T-helper 2 cell treated with Interferon-gamma antibody and Interleukin-4, amounts not matched to agents 5 μg/mL and 100 μg/mL, for 36 hours (primary cell): ENCODE measurements around the gene RTN4RL1.
A peak's percentile ranks its signal among the peaks of the same experiment; 100 is the strongest.

ENCODE experiments used
- DNase-seq: peaks from one replicate; pipeline ENCODE4 v3.0.0; 2021; ENCODE audit warnings: low spot score
- H3K27ac Mint-ChIP-seq: one replicate; pipeline ENCODE4 v1.8.0; 2021; ENCODE audit warnings: mild to moderate bottlenecking, mixed read lengths
- H3K27me3 Mint-ChIP-seq: one replicate; pipeline ENCODE4 v1.8.0; 2021; ENCODE audit warnings: low read depth, mixed read lengths
- H3K36me3 Mint-ChIP-seq: one replicate; pipeline ENCODE4 v1.8.0; 2021; ENCODE audit warnings: low read depth, mixed read lengths
- H3K4me1 Mint-ChIP-seq: one replicate; pipeline ENCODE4 v1.8.0; 2021; ENCODE audit warnings: low read depth, mixed read lengths
- H3K4me3 Mint-ChIP-seq: one replicate; pipeline ENCODE4 v1.8.0; 2022; ENCODE audit warnings: mild to moderate bottlenecking, moderate library complexity, mixed read lengths
- H3K9me3 Mint-ChIP-seq: one replicate; pipeline ENCODE4 v1.8.0; 2021; ENCODE audit warnings: mixed read lengths

RTN4RL1 gene, protein sequence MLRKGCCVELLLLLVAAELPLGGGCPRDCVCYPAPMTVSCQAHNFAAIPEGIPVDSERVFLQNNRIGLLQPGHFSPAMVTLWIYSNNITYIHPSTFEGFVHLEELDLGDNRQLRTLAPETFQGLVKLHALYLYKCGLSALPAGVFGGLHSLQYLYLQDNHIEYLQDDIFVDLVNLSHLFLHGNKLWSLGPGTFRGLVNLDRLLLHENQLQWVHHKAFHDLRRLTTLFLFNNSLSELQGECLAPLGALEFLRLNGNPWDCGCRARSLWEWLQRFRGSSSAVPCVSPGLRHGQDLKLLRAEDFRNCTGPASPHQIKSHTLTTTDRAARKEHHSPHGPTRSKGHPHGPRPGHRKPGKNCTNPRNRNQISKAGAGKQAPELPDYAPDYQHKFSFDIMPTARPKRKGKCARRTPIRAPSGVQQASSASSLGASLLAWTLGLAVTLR

DNA sequence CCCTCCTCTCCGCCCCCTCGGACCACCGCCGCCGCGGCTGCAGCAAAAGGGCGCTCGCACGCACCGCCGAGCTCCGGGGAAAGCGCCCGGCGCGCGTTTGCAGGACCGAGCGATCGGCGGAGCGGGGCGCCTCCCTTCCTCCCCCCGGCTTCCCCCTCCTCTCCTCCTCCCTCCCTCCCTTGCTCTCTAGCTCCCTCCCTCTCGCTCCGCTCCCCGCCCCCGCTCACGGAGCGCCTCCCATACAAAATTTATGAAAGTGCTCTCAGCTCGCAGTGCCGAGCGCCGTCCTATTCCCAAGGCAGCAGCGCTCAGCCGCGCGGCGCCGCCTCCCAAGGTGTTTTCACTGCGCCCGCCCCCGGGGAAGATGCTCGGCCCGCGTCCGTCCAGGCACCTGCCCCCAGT lies at the start of gene RTN4RL1:
Gene RTN4RL1 (minus strand): TSS at position 115 of the 402 bp plus-strand sequence. CDS start 469 bp downstream, outside the sequence.
- Mint-ChIP-seq H3K4me3 (peak within 1 kb of the TSS; percentile 73), H3K27me3 (peaks cover 61% of the 10 kb centered on the region), H3K9me3 (no peaks in the 10 kb centered on the region), H3K4me1 (peaks cover 10% of the 10 kb centered on the region), H3K27ac (no peak within 1 kb of the TSS), H3K36me3 (peaks cover 4% of the 10 kb centered on the region)
- peak; percentile 62 for DNase-seq

- Mint-ChIP-seq H3K4me3 (no peak overlapping the region), H3K27ac (no peak overlapping the region), H3K36me3 (peaks cover 62% of the 10 kb centered on the region), H3K9me3 (no peaks in the 10 kb centered on the region), H3K27me3 (no peaks in the 10 kb centered on the region), H3K4me1 (peaks cover 50% of the 10 kb centered on the region)
- DNase-seq = no peak
Measured at GRCh38 chr17:2074919-2075318, 49.8 kb upstream of the RTN4RL1 start.

- Mint-ChIP-seq H3K4me1 (peaks cover 74% of the 10 kb centered on the region), H3K27ac (peak overlapping the region; percentile 97), H3K9me3 (no peaks in the 10 kb centered on the region), H3K4me3 (peak overlapping the region; percentile 74), H3K27me3 (no peaks in the 10 kb centered on the region), H3K36me3 (peaks cover 43% of the 10 kb centered on the region)
- DNase-seq = no peak
Measured at GRCh38 chr17:2071455-2072281, 46.5 kb upstream of the RTN4RL1 start.

DNA sequence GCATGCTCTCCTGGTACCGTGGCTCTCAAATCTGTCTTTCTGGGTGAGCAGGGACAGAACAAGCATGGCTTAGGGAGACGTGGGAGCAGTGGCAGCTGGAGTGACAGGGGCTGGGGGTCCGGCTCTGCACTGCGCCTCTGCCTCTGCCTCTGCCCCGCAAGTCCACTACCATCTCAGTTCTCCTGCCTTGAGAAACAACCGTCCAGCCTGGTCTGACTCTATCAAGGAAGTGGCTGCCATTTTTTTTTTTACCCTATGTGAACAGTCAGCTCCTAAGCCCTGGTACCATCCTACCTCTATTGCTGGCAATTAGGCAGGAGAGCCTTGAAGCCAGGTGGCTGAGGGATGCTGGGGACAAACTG lies 45.9 kb upstream of the RTN4RL1 start:
- peaks cover 73% of the 10 kb centered on the region for H3K4me1 Mint-ChIP-seq
- H3K36me3 Mint-ChIP-seq = peaks cover 44% of the 10 kb centered on the region
- peak overlapping the region; percentile 74 for H3K4me3 Mint-ChIP-seq
- H3K9me3 Mint-ChIP-seq = no peaks in the 10 kb centered on the region
- H3K27ac Mint-ChIP-seq = peak overlapping the region; percentile 97
- no peak for DNase-seq
- H3K27me3 Mint-ChIP-seq = no peaks in the 10 kb centered on the region

DNA sequence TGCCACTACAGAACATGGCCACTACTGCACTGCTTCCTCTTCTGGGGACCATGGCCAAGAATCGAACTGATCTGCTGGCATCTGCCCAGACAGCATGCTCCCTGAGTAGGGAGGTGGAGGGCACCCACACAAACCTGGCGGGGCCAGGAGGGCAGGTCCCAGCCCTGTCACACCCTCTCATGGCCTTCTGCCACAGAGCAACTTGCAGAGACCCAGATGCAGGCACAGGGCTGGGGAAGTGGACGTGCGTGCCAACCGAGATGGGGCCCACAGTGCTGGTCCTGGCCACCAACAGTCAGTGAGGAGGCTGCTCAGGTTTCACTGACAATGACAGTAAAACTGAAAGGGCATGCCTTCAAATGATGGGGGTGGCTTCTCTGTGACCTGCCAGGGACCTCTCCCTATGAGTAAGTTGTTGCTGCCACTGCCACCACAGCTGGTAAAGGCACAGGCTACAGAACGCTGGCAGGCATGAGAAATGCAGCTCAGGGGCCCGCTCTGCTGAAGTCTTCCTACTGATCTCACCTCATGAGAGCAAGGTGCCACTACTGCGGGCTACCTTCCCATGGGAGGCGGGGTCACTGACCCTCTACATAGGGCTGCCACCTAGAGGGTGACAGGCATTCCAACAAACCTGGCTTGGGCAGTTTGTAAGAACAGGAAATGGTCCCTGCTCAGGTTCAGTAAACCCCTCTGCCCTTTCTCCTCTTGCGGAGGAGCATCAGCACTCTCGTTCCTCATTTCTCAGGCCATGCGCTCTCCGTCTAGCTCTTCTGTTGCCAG lies 45.3 kb upstream of the RTN4RL1 start:
- peak; percentile 89 for DNase-seq
- Mint-ChIP-seq H3K27ac (peak overlapping the region; percentile 97), H3K4me3 (peak overlapping the region; percentile 74), H3K27me3 (no peaks in the 10 kb centered on the region), H3K4me1 (peaks cover 75% of the 10 kb centered on the region), H3K36me3 (peaks cover 43% of the 10 kb centered on the region), H3K9me3 (no peaks in the 10 kb centered on the region)

DNA sequence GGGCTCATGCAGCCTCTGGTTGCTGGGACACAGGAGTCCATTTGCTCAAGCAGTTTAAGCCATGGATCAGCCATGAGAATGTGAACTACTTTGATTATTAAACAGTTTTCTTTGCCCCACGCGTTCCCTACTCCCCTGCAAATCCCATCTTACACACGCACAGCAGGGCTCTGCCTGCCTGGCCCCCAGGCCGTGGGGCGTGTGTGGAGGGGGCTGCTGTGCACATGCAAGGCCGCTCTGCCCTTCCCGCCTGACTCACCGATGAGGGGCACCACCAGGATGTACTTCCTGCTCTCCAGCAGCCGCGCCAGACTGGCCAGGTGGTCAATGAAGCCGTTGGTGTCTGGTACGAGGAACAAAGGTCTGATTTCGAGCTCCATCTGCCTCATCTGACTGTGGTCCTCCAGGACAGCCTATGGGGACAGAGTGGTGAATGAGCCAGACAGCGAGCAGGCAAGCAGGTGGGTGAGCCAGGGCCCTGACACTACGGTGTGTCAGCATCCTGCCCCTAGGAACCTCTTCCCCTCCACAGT lies 43.5 kb upstream of the RTN4RL1 start:
- Mint-ChIP-seq H3K36me3 (peaks cover 48% of the 10 kb centered on the region), H3K27me3 (no peaks in the 10 kb centered on the region), H3K9me3 (no peaks in the 10 kb centered on the region), H3K4me1 (peaks cover 77% of the 10 kb centered on the region), H3K4me3 (peak overlapping the region; percentile 67), H3K27ac (peak overlapping the region; percentile 97)
- peak; percentile 44 for DNase-seq

- Mint-ChIP-seq H3K36me3 (peaks cover 50% of the 10 kb centered on the region), H3K9me3 (no peaks in the 10 kb centered on the region), H3K27ac (peak overlapping the region; percentile 97), H3K4me3 (peak overlapping the region; percentile 48), H3K27me3 (no peaks in the 10 kb centered on the region), H3K4me1 (peaks cover 81% of the 10 kb centered on the region)
- DNase-seq = no peak
Measured at GRCh38 chr17:2068031-2068518, 42.9 kb upstream of the RTN4RL1 start.

DNA sequence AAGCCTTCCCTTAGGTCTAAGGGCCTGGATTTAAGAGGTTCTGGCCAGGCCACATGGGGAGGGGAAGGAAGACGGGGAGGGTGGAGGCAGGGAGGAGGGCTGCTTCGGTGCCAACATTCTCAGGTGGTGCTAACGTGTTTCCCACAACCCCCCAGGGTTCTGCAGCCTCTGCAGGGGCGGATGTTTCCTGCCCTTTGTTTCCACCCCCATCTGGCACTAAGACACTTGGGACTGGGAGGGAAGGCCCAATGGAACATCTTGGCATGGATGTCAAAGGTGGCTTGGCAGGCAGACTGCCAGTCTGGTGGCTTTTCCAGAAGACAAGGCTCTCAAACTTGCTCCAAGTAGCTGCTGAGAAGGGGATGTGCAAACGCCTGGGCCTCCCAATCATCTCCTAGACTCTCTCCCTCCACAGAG lies 42.5 kb upstream of the RTN4RL1 start:
- Mint-ChIP-seq H3K27me3 (no peaks in the 10 kb centered on the region), H3K27ac (peak overlapping the region; percentile 97), H3K4me3 (peak overlapping the region; percentile 48), H3K4me1 (peaks cover 80% of the 10 kb centered on the region), H3K9me3 (no peaks in the 10 kb centered on the region), H3K36me3 (peaks cover 53% of the 10 kb centered on the region)
- no peak for DNase-seq

GRCh38 chr17:2067048-2067561 lies 42.0 kb upstream of the RTN4RL1 start:
- Mint-ChIP-seq H3K9me3 (no peaks in the 10 kb centered on the region), H3K27ac (peak overlapping the region; percentile 58), H3K27me3 (no peaks in the 10 kb centered on the region), H3K4me3 (peak overlapping the region; percentile 14), H3K4me1 (peaks cover 80% of the 10 kb centered on the region), H3K36me3 (peaks cover 53% of the 10 kb centered on the region)
- no peak for DNase-seq

DNA sequence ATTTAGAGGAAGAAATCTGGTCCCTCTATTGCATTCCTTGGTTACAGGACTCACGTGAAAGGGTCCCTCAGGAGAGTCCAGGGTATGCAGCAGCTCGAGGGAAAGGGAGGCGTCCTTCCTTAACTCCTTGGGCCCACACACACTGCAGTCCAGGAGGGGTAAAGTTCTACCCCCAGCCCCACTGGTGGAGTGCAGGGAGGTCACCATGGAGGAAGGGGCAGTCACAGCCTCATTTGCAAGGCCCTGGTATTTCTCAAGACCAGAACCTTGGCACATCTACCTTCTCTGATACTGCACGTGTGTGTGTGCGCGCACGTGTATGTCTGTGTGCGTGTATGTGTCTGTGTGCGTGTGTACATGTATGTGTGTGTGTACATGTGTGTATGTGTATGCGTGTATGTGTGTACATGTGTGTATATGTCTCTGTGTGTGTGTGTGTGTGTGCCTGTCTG lies 40.8 kb upstream of the RTN4RL1 start:
- Mint-ChIP-seq H3K4me3 (no peak overlapping the region), H3K9me3 (no peaks in the 10 kb centered on the region), H3K27ac (peak overlapping the region; percentile 47), H3K36me3 (peaks cover 53% of the 10 kb centered on the region), H3K27me3 (no peaks in the 10 kb centered on the region), H3K4me1 (peaks cover 74% of the 10 kb centered on the region)
- no peak for DNase-seq

DNA sequence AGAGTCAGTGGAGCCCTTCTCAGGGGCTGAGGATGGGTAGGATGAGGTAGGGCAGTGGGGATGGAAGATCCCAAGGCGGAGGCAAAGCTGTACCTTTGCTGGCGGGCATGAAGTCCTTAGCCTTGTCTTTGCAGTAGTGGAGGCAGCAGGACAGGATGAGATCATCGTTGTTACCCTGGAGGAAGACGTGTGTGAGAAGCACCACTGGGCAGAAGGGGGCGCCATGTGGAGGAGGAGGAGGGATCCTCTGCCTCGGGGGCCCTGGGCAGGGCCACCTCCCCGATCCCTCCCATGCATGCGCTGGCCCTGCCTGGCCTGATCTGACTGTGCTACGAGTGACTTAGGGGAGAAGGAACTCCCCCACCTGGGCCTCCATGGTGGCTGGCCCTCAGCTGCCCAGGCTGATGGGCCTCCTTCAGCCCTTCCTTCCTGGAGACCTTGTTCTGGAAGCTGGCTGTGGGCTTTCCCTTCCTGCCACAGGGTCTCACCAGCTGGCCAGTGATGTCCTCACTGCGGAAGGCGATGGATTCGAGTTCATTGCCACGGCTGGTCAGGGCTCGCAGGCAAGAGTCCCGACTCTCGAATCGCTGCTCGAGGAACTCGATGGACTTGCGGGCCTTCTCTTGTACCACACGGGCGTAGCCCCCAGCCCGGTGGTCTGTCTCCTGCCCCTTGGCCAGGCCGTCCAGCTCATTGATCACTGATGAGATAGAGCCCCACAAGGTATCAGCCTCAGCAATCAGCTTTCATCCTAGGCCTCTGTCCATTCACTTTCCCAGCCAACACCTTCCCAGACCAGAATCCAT lies 40.0 kb upstream of the RTN4RL1 start:
- Mint-ChIP-seq H3K27ac (peak overlapping the region; percentile 84), H3K36me3 (peaks cover 55% of the 10 kb centered on the region), H3K27me3 (no peaks in the 10 kb centered on the region), H3K9me3 (no peaks in the 10 kb centered on the region), H3K4me1 (peaks cover 74% of the 10 kb centered on the region), H3K4me3 (no peak overlapping the region)
- DNase-seq = peak; percentile 71

GRCh38 chr17:2064520-2064971 lies 39.4 kb upstream of the RTN4RL1 start:
- Mint-ChIP-seq H3K4me3 (no peak overlapping the region), H3K4me1 (peaks cover 71% of the 10 kb centered on the region), H3K27me3 (no peaks in the 10 kb centered on the region), H3K27ac (peak overlapping the region; percentile 84), H3K9me3 (no peaks in the 10 kb centered on the region), H3K36me3 (peaks cover 59% of the 10 kb centered on the region)
- DNase-seq = no peak
